Measurements from ENCODE around the gene CDT1. TPM values are rescaled to one million over a fixed set of nuclear protein-coding genes. Genes with fewer than 3 reads are reported as not detected.

The CDT1 gene
- total RNA-seq, 4 donors from 2014 or later = 0.17 to 1.4 (median 0.34) TPM; not detected in 1

DNA sequence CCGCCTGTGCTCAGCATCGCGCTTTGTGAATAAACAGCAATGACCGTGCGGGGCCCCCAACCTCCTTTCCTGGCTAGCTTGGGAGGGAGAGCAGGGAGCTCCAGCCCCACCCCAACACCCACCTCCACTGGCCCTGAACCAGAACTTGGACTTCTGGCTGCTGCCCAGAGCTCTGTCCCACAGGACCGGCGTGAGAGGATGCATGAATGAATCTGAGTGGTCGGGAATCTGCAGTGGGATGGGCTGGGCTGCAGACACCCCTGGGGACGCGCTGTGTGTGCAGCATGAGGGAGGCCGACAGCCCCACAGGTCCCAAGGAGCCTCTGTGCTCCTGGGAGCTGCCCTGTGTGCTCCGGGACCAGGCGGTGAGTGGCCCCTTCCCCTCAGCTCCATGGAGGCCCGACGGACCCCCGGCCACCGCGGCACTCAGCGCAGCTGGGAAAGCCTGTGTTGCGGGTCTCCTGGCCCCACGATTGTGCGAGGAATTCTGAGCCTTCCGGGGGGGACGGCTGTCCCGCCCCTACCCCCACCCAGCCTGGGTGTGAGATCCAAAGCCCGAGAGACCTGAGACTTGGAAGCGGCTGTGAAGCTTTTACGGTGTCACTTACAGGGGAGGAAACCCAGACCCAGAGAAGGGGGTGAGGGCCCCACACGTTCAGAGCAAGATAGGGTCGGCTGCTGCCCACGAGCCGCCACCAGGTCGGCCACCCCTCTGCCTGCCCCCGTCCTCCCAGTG, 24.0 kb upstream of the CDT1 start:
- Histone ChIP-seq H3K4me1 (peaks cover 69 to 98% (median 96%) of the 10 kb centered on the region in 4 donors), H3K4me3 (peak overlapping the region; percentile 9 to 22 (median 20)), H3K27ac (replicated peaks in 1 of 4) (peak overlapping the region; percentile 87 to 99 (median 98)), H3K36me3 (no peaks in the 10 kb centered on the region), H3K9me3 (no peaks in the 10 kb centered on the region), H3K27me3 (no peaks in the 10 kb centered on the region)
- intact Hi-C loops (cut with DNase I) = no loop called here
- TF ChIP-seq POLR2A (IDR thresholded peaks at IDR 0.05; ENCODE audit: low read depth) = no peak
- peak in 1 of 2 donors; percentile 15 for TF ChIP-seq POLR2AphosphoS5 (IDR thresholded peaks at IDR 0.05)
- DNase-seq (ENCODE audit: extremely low spot score) = no peak
- 21% methylated on average over 3 of the region's 34 CpGs for WGBS

DNA sequence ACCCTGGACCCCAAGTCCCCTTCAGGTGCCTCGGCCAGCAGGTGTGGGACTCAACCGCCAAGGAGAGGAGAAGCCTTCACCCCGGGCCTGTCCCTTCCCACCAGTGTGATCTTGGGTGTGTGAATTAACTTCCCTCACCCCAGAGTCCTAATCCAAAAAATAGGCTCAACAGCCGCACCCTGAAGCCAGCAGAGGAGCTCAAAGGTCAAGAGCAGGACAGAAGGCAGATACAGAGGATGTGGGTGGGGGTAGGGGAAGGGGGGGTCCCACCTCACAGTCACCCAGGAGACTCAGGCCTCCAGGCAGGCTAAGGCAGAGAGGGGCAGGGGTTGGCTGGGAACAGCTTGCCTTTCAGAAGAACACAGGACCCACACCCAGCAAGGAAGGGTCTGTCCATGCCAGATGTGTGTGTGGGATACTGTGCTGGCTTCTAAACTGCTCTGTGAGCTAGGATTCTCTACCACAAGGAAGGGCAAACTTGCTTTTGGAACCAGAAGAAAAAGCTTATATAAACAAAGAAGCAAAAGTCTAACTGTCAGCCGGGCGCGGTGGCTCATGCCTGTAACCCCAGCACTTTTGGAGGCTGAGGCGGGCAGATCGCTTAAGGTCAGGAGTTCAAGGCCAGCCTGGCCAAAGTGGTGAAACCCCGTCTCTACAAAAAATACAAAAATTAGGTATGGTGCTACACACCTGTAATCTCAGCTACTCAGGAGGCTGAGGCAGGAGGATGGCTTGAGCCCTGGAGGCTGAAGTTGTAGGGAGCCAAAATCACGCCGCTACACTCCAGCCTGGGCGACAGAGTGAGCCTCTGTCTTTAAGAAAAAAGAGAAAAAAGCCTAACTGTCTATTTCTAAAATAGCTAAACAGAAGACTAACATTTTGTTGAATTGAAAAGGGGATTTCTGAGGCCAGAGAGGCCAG, 23.2 kb upstream of the CDT1 start:
- TF ChIP-seq POLR2AphosphoS5 (IDR thresholded peaks at IDR 0.05) = no peak
- TF ChIP-seq, protein P1, sequence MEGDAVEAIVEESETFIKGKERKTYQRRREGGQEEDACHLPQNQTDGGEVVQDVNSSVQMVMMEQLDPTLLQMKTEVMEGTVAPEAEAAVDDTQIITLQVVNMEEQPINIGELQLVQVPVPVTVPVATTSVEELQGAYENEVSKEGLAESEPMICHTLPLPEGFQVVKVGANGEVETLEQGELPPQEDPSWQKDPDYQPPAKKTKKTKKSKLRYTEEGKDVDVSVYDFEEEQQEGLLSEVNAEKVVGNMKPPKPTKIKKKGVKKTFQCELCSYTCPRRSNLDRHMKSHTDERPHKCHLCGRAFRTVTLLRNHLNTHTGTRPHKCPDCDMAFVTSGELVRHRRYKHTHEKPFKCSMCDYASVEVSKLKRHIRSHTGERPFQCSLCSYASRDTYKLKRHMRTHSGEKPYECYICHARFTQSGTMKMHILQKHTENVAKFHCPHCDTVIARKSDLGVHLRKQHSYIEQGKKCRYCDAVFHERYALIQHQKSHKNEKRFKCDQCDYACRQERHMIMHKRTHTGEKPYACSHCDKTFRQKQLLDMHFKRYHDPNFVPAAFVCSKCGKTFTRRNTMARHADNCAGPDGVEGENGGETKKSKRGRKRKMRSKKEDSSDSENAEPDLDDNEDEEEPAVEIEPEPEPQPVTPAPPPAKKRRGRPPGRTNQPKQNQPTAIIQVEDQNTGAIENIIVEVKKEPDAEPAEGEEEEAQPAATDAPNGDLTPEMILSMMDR (IDR thresholded peaks at IDR 0.05) = no peak
- no peak for TF ChIP-seq POLR2A (IDR thresholded peaks at IDR 0.05; ENCODE audit: low read depth)
- no peak for TF ChIP-seq EP300 (IDR thresholded peaks at IDR 0.05)
- Histone ChIP-seq H3K9me3 (no peaks in the 10 kb centered on the region), H3K27ac (replicated peaks in 1 of 4) (peak overlapping the region; percentile 87 to 99 (median 98)), H3K4me3 (peak overlapping the region; percentile 9 to 22 (median 20)), H3K36me3 (no peaks in the 10 kb centered on the region), H3K4me1 (peaks cover 63 to 98% (median 90%) of the 10 kb centered on the region in 4 donors), H3K27me3 (no peaks in the 10 kb centered on the region)
- intact Hi-C loops (cut with DNase I) = no loop called here
- no peak for DNase-seq (ENCODE audit: extremely low spot score)
- 68% methylated on average over 13 of the region's 13 CpGs for WGBS

DNA sequence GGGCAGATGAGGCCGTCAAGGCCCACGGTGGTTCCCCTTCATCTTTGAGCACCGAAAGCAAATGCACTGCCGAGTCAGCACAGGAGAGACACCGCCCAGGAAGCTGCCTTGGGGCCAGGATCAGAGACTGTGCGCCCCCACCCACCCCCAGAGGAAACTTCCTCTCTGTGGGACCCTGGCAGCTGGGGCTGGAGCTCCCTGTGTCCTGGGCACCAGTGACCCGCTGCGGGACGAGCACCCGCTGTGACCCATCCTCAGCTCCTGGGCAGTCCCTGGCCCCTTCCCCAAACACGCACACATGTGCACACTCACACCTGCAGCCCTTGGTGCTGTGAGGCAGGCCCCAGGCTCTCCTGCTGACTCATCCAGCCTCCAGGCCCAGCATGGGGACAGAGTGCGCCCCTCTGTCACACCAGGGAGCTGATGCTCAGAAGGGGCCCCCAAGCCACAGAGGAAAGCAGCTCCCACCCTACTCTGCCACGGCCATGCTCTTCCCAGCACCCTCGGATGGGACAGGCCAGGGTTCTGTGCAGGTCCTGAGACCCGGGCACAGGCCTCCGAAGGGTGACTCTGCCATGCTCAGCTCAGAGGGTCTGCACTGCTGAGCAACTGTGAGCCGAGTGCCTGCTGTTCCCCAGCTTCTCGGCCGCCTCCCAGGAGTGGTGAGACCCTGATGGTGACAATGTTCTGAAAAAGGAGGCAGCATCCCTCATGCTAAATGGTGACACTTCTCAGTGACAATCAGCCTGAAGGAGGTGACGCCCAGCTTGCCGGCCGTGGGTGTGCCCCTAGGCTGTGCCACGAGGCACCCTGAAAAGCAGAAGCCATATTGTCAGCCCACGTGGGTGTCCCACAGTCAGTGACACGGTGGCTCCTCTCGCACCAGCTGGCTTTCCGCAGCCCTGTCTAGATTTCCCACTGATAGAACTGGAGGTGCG, 22.2 kb upstream of the CDT1 start:
- Histone ChIP-seq H3K4me1 (peaks cover 62 to 94% (median 84%) of the 10 kb centered on the region in 4 donors), H3K4me3 (peak overlapping the region in 1 of 4 donors; percentile 18), H3K9me3 (no peaks in the 10 kb centered on the region), H3K36me3 (no peaks in the 10 kb centered on the region), H3K27me3 (no peaks in the 10 kb centered on the region), H3K27ac (replicated peaks in 1 of 4) (peak overlapping the region; percentile 87 to 99 (median 98))
- TF ChIP-seq, protein P1 (IDR thresholded peaks at IDR 0.05) = no peak
- TF ChIP-seq POLR2A (IDR thresholded peaks at IDR 0.05; ENCODE audit: low read depth) (no peak), POLR2AphosphoS5 (IDR thresholded peaks at IDR 0.05) (no peak)
- no peak for DNase-seq (ENCODE audit: extremely low spot score)
- intact Hi-C loops (cut with DNase I) = no loop called here
- 60% methylated on average over 27 of the region's 28 CpGs for WGBS

DNA sequence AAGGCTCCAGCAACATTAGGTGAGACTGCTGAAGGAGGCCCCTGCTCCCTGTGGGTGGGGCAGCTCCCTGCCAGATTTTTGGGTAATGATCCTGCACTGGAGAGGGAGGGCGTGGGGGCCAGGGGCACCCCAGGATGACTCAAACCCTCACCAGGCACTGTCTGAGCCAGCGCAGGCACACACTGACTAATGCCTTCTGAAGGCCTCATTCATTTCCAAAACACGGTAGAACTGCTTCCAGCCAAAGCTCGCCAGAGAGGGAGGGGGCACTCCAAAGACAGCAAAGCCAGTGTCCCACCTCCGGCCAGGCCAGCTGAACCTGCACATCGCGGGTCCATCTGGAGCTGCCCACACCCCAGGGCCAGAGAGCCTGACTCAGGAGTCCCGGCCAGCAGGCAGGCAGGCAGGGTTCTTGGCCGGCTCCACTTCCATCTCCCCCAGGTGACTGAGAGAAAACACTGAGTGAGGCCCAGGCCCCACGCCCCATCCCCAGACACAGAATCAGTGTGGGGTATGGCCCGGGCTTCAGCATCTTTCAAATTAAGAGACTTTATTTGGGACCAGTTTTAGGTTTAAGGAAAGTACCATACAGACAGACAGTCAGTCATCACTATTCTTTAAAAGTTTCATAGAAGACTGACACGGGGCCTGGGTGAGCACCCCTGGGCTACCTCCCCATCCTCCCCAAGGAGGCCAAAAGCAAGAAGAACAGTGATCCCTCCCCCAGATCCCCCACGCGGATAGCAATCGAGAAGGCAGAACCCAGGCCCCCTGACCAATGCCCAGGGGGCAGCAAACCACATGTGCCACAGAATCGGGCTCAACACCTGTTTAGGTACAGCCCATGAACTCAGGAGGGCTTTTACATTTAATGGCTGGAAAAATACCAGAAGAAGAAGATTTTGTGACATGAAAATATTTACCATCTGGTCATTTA, 20.9 kb upstream of the CDT1 start:
- WGBS = 33% methylated on average over 14 of the region's 16 CpGs

More for the DNA sequence above, 20.9 kb upstream of the CDT1 start:
- H3K4me1 ChIP-seq = peaks cover 55 to 80% (median 71%) of the 10 kb centered on the region in 4 donors
- intact Hi-C loops (cut with DNase I) = no loop called here
- DNase-seq (ENCODE audit: extremely low spot score) = no peak
- no peaks in the 10 kb centered on the region for H3K27me3 ChIP-seq
- H3K4me3 ChIP-seq = peak overlapping the region; percentile 75 to 90 (median 86)
- peak overlapping the region; percentile 87 to 99 (median 98) for H3K27ac ChIP-seq (replicated peaks in 1 of 4)
- no peaks in the 10 kb centered on the region for H3K9me3 ChIP-seq
- H3K36me3 ChIP-seq = no peaks in the 10 kb centered on the region
- TF ChIP-seq EP300 (IDR thresholded peaks at IDR 0.05) (no peak), POLR2AphosphoS5 (IDR thresholded peaks at IDR 0.05) (peak; percentile 16 to 63)

Data from esophagus muscularis mucosa (tissue), 4 donors.